Erythroblast (primary cell): ENCODE results near the gene NDUFAB1.

Source experiments
- GATA1 ChIP-seq: IDR thresholded peaks from 2 replicates; pipeline ENCODE4 v1.6.1; 2011; ENCODE audit warnings: low read depth, mild to moderate bottlenecking, control low read depth, low read length, moderate library complexity
- POLR2A ChIP-seq: IDR thresholded peaks from 2 replicates; pipeline ENCODE4 v1.6.1; 2011; ENCODE audit warnings: mild to moderate bottlenecking, low read length

GRCh38 chr16:23608194-23608593 lies 12.1 kb upstream of the NDUFAB1 start:
- TF ChIP-seq POLR2A (no peak), GATA1 (no peak)
